HG02981 (cell line): ENCODE results near the gene CXCL17.

Source experiments
- ATAC-seq: cut with Tn5 transposase; IDR thresholded peaks from one replicate; pipeline ENCODE4 v1.9.1; 2021; ENCODE audit warnings: mild to moderate bottlenecking, moderate library complexity; ENCODE audit not compliant: unreplicated experiment

The CXCL17 gene

DNA sequence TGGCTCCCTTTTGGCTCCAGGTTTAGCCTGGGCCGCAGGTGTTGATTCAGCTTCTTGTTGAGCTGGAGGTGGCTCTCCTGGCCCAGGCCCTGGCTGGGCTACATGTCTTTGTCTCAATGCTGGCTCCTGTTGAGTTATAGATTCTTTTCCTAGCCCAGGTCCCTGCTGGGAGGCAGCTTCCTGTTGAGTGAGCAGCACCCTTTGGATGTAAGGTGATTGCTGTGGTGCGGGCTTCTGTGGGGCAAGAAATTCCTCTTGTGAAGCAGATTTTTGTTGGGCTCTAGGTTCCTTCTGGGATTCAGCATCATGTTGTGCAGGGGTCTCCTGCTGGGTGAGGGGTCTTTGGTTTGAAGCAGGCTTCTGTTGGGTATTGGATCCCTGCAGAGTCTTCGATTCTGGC lies 16.1 kb downstream of the CXCL17 start:
- no peak for ATAC-seq

- no peak for ATAC-seq
These were observed 18.0 kb downstream of the CXCL17 start for GRCh38 chr19:42424712-42425131.

DNA sequence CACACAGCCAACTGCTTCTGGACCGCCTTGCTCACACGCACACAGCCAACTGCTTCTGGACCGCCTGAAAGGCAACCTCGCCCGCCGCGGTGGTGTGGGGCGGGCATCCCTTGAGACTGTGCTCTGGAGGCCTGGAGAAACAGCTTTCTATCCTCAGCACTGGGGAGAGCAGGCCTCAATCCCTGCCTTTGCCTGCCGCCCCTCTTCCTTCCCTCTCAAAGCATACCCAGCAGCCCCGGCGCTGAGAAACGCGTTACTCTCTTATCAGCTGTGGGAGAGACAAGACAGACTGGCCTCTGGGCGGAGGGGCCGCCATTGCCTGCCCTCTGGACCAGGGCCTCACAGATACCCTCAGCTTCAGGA lies 18.4 kb downstream of the CXCL17 start:
- no peak for ATAC-seq

GRCh38 chr19:42423462-42424344 lies 19.0 kb downstream of the CXCL17 start:
- peak; percentile 91 for ATAC-seq

DNA sequence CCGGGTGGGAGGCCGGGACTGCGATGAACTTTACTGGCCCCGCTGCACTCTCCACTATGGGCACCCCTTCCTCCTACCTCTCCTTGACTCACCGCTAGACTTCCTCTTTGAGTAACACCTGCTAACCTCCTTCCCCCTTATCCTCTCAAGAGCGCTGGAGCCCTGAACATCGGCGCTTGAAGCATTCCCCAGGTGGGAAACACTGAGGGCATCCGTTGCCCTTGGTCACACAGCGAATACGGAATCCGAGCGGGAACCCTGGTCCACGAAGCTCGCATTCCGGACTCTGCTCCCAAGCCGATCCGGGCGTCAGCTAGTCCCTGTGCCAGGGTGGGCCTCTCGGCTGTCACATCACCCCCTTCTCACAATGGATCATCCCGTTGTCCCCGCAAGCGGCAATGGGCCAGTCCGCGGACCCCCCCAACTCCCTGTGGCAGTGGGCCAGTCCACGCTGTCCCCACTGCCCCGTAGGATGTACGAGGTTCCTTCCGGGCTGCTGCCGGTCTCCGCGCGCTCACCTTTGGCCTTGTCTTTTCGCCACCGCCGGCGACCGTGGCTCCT lies 19.8 kb downstream of the CXCL17 start:
- peak; percentile 29 for ATAC-seq

GRCh38 chr19:42422092-42422900 lies 20.4 kb downstream of the CXCL17 start:
- no peak for ATAC-seq

DNA sequence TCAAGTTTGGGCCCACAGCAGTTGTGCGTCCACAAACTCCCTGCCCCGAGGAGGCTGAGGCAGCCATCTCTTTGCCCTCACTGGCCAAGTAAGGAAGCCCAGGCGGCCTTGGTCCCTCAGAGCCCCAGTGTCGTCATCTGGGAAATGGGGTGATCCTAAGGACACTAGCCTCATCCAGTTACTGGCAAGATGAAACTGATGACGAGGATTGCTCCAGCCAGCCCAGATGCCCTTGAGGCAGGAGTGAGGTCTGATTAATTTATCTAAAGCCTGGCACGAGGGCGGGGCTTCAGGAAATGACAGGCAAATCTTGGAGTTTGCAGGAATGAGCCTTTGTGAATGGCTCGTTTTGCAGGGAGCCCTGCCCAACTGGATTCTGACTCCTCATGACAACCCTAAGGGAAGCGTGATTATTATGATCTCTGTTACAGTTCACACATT lies 21.1 kb downstream of the CXCL17 start:
- no peak for ATAC-seq

- no peak for ATAC-seq
These were observed 21.6 kb downstream of the CXCL17 start for GRCh38 chr19:42421101-42421500.

- ATAC-seq: no peak
These were observed 22.6 kb downstream of the CXCL17 start for GRCh38 chr19:42420055-42420544.

- ATAC-seq: no peak
These were observed 23.4 kb downstream of the CXCL17 start for GRCh38 chr19:42419309-42419708.

DNA sequence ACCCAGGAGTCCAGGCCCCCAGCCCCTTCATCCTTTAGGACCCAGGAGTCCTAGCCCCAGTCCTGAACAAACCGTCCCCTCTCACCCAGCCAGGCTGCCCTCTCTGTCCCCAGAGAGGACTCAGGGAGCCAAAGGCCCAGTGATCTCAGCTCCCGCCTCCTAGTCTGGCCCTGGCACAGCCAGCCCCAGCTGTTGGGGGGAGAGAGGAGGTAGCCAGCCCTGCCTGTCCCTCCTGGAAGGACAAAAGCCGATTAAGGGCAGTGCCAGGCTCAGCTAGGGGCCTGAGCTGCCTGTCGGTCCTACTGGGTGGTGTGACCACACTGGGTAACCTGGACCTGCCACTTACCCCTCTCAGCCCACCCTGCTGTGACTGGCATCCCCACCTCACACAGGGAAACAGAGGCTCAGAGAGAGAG lies 30.1 kb downstream of the CXCL17 start:
- ATAC-seq: no peak

GRCh38 chr19:42412227-42412626 lies 30.5 kb downstream of the CXCL17 start:
- no peak for ATAC-seq

DNA sequence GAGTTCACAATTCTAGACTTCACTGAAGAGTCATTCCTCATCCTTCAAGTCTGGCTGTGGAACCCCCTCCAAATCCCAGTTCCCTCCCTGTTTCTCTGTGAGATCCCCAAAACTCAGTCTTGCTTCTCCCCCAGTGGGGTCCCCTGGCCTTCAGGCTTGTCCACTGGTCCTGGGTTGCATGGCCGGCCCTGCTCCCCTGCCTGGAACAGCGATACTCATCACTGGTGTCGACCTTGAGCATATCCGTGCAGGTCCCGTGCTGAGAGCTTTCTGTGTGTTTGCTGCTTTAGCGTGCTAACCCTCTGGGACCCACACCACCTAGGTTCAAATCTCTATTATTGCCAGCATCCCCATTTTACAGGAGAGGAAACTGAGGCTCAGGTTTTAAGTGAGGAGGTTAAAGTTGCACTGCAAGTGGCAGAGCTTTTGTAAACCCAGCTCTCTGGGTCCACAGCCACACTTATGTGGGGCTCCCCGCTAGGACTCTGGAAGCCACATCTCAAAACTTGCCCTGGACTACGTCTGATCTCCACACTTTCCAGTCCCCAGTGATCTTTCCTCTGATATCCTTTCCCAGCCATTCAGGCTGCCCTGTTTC lies 31.1 kb downstream of the CXCL17 start:
- ATAC-seq: no peak

DNA sequence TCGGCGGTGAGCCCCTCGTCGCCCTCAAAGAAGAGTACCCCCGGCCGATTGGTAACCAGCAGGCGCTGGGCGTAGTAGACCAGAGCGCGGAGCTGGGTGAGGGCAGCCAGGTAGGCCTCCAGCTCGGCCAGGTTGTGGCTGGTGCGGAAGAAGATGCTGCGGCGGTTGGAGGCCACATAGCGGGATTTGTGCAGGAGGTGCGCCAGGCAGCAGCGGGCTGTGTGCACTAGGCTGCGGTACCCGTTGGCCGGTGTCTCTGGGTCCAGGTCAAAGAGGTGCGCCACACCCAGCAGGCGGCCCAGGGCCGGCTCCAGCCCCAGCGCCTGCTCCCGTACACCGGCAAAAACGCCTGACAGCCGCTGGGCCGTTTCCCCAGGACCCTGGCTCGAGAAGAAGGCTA lies 32.4 kb downstream of the CXCL17 start:
- no peak for ATAC-seq

- no peak for ATAC-seq
These were observed 33.3 kb downstream of the CXCL17 start for GRCh38 chr19:42409477-42409876.

- ATAC-seq: no peak
These were observed 35.0 kb downstream of the CXCL17 start for GRCh38 chr19:42407816-42408175.

DNA sequence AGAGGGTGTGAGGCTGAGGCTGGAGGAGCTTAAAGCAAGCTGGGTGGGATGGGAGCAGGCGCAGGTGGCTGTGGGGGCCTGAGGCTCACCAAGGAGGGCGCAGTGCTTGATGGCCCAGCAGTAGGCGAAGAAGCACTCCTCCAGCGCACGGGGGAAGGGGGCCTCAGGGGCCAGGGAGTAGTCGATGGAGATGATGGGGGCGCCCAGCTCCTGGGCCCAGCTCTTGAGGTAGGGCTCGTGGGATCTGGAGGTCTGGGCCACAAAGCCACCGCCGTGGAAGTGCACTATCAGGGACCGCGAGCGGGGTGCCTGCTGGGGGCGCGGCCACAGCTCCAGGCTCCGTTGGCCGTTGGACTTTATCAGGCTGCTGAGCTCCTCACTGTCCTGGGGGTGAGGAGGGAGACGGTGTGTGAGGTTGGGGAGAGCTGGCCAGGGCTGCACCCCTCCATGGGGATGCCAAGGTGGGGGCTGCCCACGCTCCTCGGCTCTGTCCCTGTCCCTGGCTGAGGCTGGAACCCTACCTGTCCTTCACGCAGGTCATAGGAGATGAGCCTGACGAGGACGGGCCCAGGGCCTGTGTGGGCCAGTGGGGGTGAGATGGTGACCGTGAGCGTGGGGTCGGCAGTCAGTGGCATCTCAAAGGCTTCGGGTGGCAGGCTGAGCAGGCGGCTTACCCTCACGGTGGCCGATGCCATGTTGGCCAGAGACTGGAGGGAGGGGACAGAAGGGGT lies 35.5 kb downstream of the CXCL17 start:
- no peak for ATAC-seq

DNA sequence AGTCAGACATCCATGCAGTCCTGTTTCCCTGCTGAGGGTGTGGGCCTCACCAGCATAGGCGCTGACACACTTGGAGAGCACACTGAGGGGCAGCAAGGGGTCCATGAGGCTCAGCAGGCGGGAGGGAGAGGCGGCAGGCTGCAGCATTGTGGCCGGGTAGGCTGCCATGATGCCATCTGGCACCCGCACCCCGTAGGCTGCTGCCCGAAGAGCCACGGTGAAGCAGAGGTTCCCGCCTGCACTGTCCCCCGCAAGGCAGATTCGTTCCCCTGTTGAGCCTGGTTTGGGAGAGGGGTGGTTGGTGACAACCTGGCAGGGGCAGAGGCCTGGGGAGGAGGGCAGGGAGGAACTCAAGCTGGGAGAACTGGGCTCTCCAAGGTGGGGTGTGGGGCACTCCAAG lies 36.6 kb downstream of the CXCL17 start:
- no peak for ATAC-seq

DNA sequence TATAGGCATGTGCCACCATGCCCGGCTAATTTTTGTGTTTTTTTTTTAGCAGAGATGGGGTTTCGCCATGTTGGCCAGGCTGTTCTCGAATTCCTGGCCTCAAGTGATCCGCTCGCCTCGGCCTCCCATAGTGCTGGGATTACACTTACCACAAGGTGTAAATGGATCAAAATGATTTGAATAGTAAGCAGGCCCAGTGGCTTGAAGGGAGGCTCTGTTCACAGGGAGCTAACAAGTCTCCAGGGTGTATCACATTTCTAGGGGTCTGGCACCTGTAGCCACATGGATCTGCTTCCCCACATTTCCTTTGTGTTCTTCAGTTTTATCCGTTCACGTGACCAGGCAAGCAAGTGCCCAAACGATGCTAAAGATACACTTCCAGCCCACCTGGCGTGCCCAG lies 39.2 kb downstream of the CXCL17 start:
- ATAC-seq: no peak

GRCh38 chr19:42402376-42403116 lies 40.2 kb downstream of the CXCL17 start:
- no peak for ATAC-seq
